CD4-positive, CD25-positive, alpha-beta regulatory T cell (primary cell): Measurements from ENCODE around the gene RPRD2. TPM values are rescaled to one million over a fixed set of nuclear protein-coding genes. Genes with fewer than 3 reads are reported as not detected.

Source experiments
- ATAC-seq, 2 donors: fragments of 150-1000 bp; cut with Tn5 transposase; one replicate each; pipeline ENCODE4 v1.10.0; 2021; ENCODE audit warnings: low read depth in 2 of 2, moderate number of reproducible peaks in 2 of 2, moderate library complexity in 1 of 2
- DNase-seq, 3 donors: peaks; one replicate each; pipeline versions ENCODE4 v3.0.0 to v3.0.0-alpha.2; 2012 to 2022; ENCODE audit warnings: mixed read lengths in 1 of 3
- H3K27ac ChIP-seq: one replicate; pipeline ENCODE4 v1.7.0; 2013; ENCODE audit warnings: mild to moderate bottlenecking, low read length; ENCODE audit not compliant: insufficient read depth, poor library complexity, severe bottlenecking
- H3K27me3 ChIP-seq: one replicate; pipeline ENCODE4 v1.7.0; 2013; ENCODE audit warnings: low read length; ENCODE audit not compliant: control insufficient read depth, insufficient read depth
- H3K36me3 ChIP-seq: one replicate; pipeline ENCODE4 v1.7.0; 2013; ENCODE audit warnings: mild to moderate bottlenecking, low read length, moderate library complexity; ENCODE audit not compliant: control insufficient read depth, insufficient read depth
- H3K4me1 ChIP-seq: 2 replicates; pipeline ENCODE4 v1.7.0; 2013; ENCODE audit warnings: mild to moderate bottlenecking, low read length; ENCODE audit not compliant: insufficient read depth, control insufficient read depth, poor library complexity, severe bottlenecking
- H3K4me3 ChIP-seq: one replicate; pipeline ENCODE4 v1.7.0; 2013; ENCODE audit warnings: low read depth, mild to moderate bottlenecking, low read length, moderate library complexity
- H3K9me3 ChIP-seq, 2 experiments: 1 replicate in 1 of 2; 2 replicates in 1 of 2; pipeline ENCODE4 v1.7.0; 2013; ENCODE audit warnings: low read length in 2 of 2, mild to moderate bottlenecking in 1 of 2, moderate library complexity in 1 of 2; ENCODE audit not compliant: control insufficient read depth in 2 of 2
- H3K27ac Mint-ChIP-seq, 3 donors: one replicate each; pipeline ENCODE4 v1.8.0; 2020 to 2022; ENCODE audit warnings: mild to moderate bottlenecking in 3 of 3, mixed read lengths in 3 of 3, moderate library complexity in 2 of 3
- H3K27me3 Mint-ChIP-seq: one replicate; pipeline ENCODE4 v1.8.0; 2022; ENCODE audit warnings: mild to moderate bottlenecking, mixed read lengths
- H3K36me3 Mint-ChIP-seq: one replicate; pipeline ENCODE4 v1.8.0; 2020; ENCODE audit warnings: mixed read lengths
- H3K4me1 Mint-ChIP-seq, 4 donors: one replicate each; pipeline ENCODE4 v1.8.0; 2020 to 2022; ENCODE audit warnings: mixed read lengths in 4 of 4, mild to moderate bottlenecking in 1 of 4
- H3K4me3 Mint-ChIP-seq, 4 donors: one replicate each; pipeline ENCODE4 v1.8.0; 2020 to 2022; ENCODE audit warnings: mild to moderate bottlenecking in 4 of 4, mixed read lengths in 4 of 4, moderate library complexity in 3 of 4
- H3K9me3 Mint-ChIP-seq, 7 donors: one replicate each; pipeline ENCODE4 v1.8.0; 2020 to 2022; ENCODE audit warnings: mixed read lengths in 7 of 7, mild to moderate bottlenecking in 3 of 7, moderate library complexity in 2 of 7
- polyA plus RNA-seq, 4 donors: library from polyadenylated mRNA; unstranded; fragments of 300-500 nt; fragmentation: Illumina TruSeq; gene quantifications; one replicate each; pipeline ENCODE4 v1.2.3, GENCODE V29; 2021
- total RNA-seq: library from RNA; stranded (reverse); gene quantifications from one replicate; pipeline ENCODE4 v1.2.3, GENCODE V29; 2022

The RPRD2 gene
- total and polyA plus RNA-seq, 5 donors from 2014 or later, result 24.0 to 51.3 (median 33.1) TPM

DNA sequence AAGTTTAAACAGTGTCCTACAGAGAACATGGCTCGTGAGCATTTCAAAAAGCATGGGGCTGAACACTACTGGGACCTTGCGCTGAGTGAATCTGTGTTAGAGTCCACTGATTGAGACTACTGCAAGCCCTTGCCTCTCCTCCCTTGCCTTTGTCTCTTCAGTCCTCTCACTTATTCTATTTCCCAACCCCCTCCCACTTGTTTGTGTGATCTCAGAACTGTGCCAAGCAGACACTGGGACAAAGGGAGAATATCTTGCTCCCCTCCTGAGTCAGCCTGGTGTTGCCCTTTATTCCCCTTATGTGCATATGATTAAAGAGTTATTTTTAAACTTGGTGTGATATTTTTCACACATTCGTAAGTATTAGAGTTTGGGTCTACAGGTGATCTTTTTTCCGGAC is 11.1 kb upstream of the RPRD2 start:
- no peak for DNase-seq
- Mint-ChIP-seq H3K9me3 (peaks cover 0 to 1% (median 0%) of the 10 kb centered on the region in 7 donors), H3K27me3 (no peaks in the 10 kb centered on the region), H3K4me3 (no peak overlapping the region), H3K4me1 (no peaks in the 10 kb centered on the region), H3K27ac (no peak overlapping the region), H3K36me3 (peaks cover 28% of the 10 kb centered on the region)
- Histone ChIP-seq H3K36me3 (peaks cover 45% of the 10 kb centered on the region), H3K27me3 (no peaks in the 10 kb centered on the region), H3K27ac (no peak overlapping the region), H3K4me3 (no peak overlapping the region), H3K9me3 (no peaks in the 10 kb centered on the region), H3K4me1 (no peaks in the 10 kb centered on the region)
- ATAC-seq, result no peak

DNA sequence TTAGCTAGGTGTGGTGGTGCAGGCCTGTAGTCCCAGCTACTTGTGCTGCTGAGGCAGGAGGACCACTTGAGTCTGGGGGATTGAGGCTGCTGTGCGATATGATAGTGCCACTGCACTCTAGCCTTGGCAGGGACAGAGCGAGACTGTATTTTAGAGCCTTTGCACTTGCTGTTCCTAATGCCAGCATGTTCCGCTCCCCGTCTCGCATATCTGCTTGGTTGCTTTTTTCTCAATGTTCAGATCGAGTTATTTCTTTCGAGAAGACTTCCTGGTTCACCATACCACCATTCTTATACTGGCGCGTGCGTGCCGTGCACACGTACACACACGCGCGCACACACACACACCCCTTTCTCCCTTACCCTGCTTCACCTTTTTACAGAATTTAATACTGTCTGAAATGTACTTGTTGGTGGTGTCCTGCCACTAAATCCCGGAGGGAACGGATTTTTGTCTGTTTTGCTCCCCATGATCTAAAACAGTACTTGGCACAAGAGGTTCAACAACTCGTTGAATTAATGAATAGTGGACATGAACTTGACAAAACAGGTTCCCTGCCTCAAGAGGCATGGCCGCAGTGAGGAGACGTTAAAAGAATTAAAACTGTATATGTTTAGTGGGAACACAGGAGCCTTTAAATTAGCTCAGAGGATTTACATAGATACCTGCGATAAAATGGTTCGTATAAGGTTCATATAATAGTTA is 1.1 kb upstream of the RPRD2 start:
- H3K27ac Mint-ChIP-seq, result peak overlapping the region; percentile 100
- no peaks in the 10 kb centered on the region for H3K27me3 ChIP-seq
- peak overlapping the region; percentile 93 to 100 (median 99) for H3K4me3 Mint-ChIP-seq
- H3K36me3 ChIP-seq, result no peaks in the 10 kb centered on the region
- H3K36me3 Mint-ChIP-seq, result peaks cover 5% of the 10 kb centered on the region
- H3K9me3 ChIP-seq, result no peaks in the 10 kb centered on the region
- peaks cover 5% of the 10 kb centered on the region for H3K27me3 Mint-ChIP-seq
- DNase-seq, result peak in 2 of 3 donors; percentile 13 to 42
- peaks cover 0 to 5% (median 0%) of the 10 kb centered on the region in 7 donors for H3K9me3 Mint-ChIP-seq
- H3K27ac ChIP-seq, result peak overlapping the region; percentile 97
- peak overlapping the region; percentile 97 for H3K4me3 ChIP-seq
- H3K4me1 Mint-ChIP-seq, result peaks cover 4 to 44% (median 26%) of the 10 kb centered on the region in 4 donors
- ATAC-seq, result no peak
- H3K4me1 ChIP-seq, result peaks cover 31% of the 10 kb centered on the region

DNA sequence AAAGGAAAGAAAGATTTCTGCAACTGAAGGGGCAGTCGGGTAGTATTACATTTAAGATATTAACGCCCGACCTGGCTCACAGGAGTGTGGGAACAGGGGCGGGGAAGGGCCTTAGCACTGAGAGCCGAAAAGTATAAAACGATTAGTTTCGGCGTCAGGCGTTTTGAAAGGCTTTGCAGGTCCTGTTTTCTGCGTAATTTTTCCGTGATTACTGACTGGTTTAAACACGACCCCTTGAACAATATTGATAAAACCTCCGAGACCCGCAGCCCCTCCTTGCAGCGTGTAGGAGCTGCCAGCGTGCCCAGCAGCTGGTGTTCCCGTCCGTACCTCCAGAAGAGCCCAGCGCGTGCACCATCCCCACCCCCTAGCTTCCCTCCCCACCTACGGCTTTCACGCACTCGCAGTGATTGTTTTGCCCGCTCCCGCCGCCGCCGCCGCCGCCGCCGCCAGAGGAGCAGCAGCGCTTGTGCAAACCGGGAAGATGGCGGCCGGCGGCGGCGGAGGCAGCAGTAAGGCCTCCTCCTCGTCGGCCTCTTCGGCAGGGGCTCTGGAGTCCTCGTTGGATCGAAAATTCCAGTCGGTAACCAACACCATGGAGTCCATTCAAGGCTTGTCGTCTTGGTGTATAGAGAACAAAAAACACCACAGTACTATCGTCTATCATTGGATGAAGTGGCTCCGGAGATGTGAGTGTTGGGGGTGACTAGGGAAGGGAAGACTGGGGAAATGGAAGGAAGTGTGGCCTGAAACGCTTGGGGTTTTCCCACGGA is 470 bp downstream of the RPRD2 start:
- Mint-ChIP-seq H3K4me3 (peak overlapping the region; percentile 93 to 100 (median 99)), H3K36me3 (peaks cover 5% of the 10 kb centered on the region), H3K27me3 (peaks cover 5% of the 10 kb centered on the region), H3K27ac (peak overlapping the region; percentile 100), H3K9me3 (peaks cover 0 to 5% (median 0%) of the 10 kb centered on the region in 7 donors), H3K4me1 (peaks cover 4 to 53% (median 34%) of the 10 kb centered on the region in 4 donors)
- DNase-seq (peak; percentile 74 to 86 (median 81)), ATAC-seq (peak; percentile 36 to 37)
- Histone ChIP-seq H3K9me3 (no peaks in the 10 kb centered on the region), H3K27me3 (no peaks in the 10 kb centered on the region), H3K27ac (peak overlapping the region; percentile 97), H3K36me3 (peaks cover 3% of the 10 kb centered on the region), H3K4me3 (peak overlapping the region; percentile 100), H3K4me1 (peaks cover 39% of the 10 kb centered on the region)

DNA sequence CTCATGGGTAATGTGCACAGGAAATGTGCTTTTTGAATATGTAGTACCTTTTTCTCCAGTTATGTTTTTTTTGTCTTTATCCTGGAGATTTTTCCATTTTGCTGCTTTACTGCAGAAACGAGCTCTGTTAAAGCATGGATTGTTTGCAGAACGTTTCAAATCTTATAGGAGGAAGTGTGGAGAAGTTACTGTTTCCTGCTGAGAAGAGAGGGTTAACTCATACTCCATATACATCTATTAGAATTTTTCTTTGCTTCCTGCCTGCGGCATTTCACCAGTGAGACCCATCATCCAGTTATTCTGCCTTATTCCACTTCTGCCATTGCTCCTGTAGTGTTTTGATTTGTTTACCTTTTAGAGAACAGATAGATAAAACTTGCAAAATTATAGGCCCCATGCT is 2.0 kb downstream of the RPRD2 start:
- H3K27me3 Mint-ChIP-seq, result peaks cover 5% of the 10 kb centered on the region
- Histone ChIP-seq H3K9me3 (no peaks in the 10 kb centered on the region), H3K27me3 (no peaks in the 10 kb centered on the region), H3K27ac (peak overlapping the region; percentile 97), H3K36me3 (peaks cover 3% of the 10 kb centered on the region), H3K4me3 (peak overlapping the region; percentile 100), H3K4me1 (peaks cover 46% of the 10 kb centered on the region)
- no peak for ATAC-seq
- peaks cover 8 to 63% (median 41%) of the 10 kb centered on the region in 4 donors for H3K4me1 Mint-ChIP-seq
- peak overlapping the region; percentile 93 to 100 (median 99) for H3K4me3 Mint-ChIP-seq
- H3K27ac Mint-ChIP-seq, result peak overlapping the region; percentile 100
- peak in 2 of 3 donors; percentile 15 to 45 for DNase-seq
- H3K9me3 Mint-ChIP-seq, result peaks cover 0 to 5% (median 0%) of the 10 kb centered on the region in 7 donors
- H3K36me3 Mint-ChIP-seq, result peaks cover 9% of the 10 kb centered on the region

DNA sequence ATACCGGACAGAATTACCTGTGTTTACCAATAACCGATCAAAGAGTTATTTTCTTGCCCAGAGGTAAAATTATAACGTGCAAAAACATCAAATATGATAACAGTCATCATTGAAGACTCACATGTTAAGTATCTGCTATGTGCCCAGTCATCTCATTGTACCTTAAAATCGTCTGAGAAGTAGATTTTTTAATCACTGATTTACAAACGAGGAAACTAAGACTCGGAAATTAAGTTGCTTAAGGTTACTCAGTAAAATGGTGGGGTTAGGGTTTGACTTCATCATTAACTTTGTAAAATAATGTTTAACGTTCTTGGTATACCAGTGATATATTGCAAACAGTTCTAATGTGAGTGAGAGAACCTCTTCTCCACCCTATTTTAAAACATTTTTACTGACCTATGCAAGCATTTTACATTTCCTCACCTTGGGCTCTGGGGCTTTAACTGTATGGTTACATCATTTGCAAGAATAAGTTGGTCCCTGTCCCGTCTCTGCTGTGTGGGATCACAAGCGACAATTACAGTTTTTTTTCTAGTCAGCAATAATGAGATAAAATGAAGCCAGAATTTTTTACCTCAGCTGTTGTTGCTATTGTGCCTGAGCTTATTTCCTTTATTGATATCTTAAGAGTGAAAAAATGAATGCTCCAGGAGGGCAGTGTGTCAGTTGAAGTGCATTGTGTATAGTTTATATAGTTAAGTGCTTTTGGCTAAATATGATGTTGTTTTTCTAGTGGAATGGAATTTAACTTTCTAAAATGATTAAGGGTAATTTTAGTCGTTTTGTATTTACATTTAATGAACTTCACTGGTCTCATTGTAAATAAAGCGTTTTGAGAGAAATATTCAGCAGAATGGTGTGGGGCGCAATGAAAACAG is 2.7 kb downstream of the RPRD2 start:
- Histone ChIP-seq H3K9me3 (no peaks in the 10 kb centered on the region), H3K4me1 (peaks cover 48% of the 10 kb centered on the region), H3K27me3 (no peaks in the 10 kb centered on the region), H3K4me3 (peak overlapping the region; percentile 100), H3K36me3 (peaks cover 3% of the 10 kb centered on the region), H3K27ac (peak overlapping the region; percentile 97)
- peak in 1 of 3 donors; percentile 29 for DNase-seq
- peaks cover 0 to 5% (median 0%) of the 10 kb centered on the region in 7 donors for H3K9me3 Mint-ChIP-seq
- no peak for ATAC-seq
- peaks cover 5% of the 10 kb centered on the region for H3K27me3 Mint-ChIP-seq
- H3K4me1 Mint-ChIP-seq, result peaks cover 10 to 67% (median 46%) of the 10 kb centered on the region in 4 donors
- peak overlapping the region; percentile 93 to 100 (median 99) for H3K4me3 Mint-ChIP-seq
- peaks cover 11% of the 10 kb centered on the region for H3K36me3 Mint-ChIP-seq
- peak overlapping the region; percentile 100 for H3K27ac Mint-ChIP-seq

DNA sequence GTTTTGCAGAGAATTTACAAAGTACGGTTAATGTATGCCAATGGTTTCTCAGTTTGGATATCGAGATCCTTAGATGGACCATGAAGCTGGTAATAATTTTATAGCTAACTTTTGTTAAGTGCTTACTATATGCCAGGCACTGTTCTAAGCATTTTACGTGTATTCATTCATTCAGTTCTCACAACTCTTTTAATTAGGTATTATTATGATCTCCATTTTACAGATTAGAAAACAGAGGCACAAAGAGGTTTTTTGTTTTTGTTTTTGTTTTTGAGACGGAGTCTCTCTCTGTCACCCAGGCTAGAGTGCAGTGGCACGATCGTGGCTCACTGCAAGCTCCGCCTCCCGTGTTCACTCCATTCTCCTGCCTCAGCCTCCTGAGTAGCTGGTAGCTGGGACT is 7.2 kb downstream of the RPRD2 start:
- H3K27me3 Mint-ChIP-seq, result no peaks in the 10 kb centered on the region
- no peaks in the 10 kb centered on the region for H3K9me3 Mint-ChIP-seq
- peaks cover 18% of the 10 kb centered on the region for H3K36me3 Mint-ChIP-seq
- H3K4me3 ChIP-seq, result no peak overlapping the region
- H3K9me3 ChIP-seq, result no peaks in the 10 kb centered on the region
- DNase-seq (no peak), ATAC-seq (no peak)
- H3K27ac ChIP-seq, result no peak overlapping the region
- peaks cover 3% of the 10 kb centered on the region for H3K36me3 ChIP-seq
- peak overlapping the region; percentile 35 to 69 (median 54) for H3K4me3 Mint-ChIP-seq
- H3K4me1 Mint-ChIP-seq, result peaks cover 44 to 87% (median 68%) of the 10 kb centered on the region in 4 donors
- no peaks in the 10 kb centered on the region for H3K27me3 ChIP-seq
- peak overlapping the region in 2 of 3 donors; percentile 24 to 57 for H3K27ac Mint-ChIP-seq
- peaks cover 74% of the 10 kb centered on the region for H3K4me1 ChIP-seq

DNA sequence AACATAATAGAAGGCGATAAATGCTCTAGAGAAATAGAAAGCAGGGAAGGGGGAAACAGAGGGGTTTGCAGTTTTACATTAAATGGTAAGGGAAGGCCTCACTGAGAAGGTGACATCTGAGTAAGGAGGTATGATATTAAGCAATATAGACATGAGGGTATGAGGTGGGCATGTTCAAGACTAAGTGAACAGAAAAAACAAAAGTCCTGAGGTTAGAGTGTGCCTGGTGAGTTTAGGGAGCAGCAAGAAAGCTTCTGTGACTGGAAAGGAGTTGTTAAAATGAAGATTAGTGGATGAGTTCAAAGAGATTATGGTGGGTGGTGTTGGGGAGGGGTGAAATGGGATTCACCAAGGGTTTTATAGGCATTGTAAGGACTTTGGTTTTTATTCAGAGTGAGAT is 8.6 kb downstream of the RPRD2 start:
- no peak for ATAC-seq
- peaks cover 3% of the 10 kb centered on the region for H3K36me3 ChIP-seq
- H3K27ac ChIP-seq, result no peak overlapping the region
- Mint-ChIP-seq H3K4me3 (peak overlapping the region in 3 of 4 donors; percentile 38 to 64 (median 48)), H3K9me3 (no peaks in the 10 kb centered on the region), H3K4me1 (peaks cover 46 to 90% (median 60%) of the 10 kb centered on the region in 4 donors), H3K36me3 (peaks cover 18% of the 10 kb centered on the region), H3K27me3 (no peaks in the 10 kb centered on the region), H3K27ac (peak overlapping the region; percentile 22 to 55 (median 27))
- peaks cover 62% of the 10 kb centered on the region for H3K4me1 ChIP-seq
- H3K4me3 ChIP-seq, result peak overlapping the region; percentile 37
- no peaks in the 10 kb centered on the region for H3K9me3 ChIP-seq
- DNase-seq, result no peak
- no peaks in the 10 kb centered on the region for H3K27me3 ChIP-seq
